Dermis microvascular lymphatic vessel endothelial cell (primary cell): ENCODE measurements around the gene CEACAM21. TPM values are rescaled to one million over a fixed set of nuclear protein-coding genes. Genes with fewer than 3 reads are reported as not detected.
A peak's percentile ranks its signal among the peaks of the same experiment; 100 is the strongest.

Experiments used
- DNase-seq, 2 donors: peaks; one replicate each; pipeline versions ENCODE4 v3.0.0 to v3.0.0-alpha.2; 2010; ENCODE audit warnings: low read depth in 2 of 2
- total RNA-seq: library from RNA; depleted of rRNA; stranded (reverse); fragments of >200 nt; gene quantifications from 2 replicates; pipeline ENCODE4 v1.2.1, GENCODE V29; 2014

The CEACAM21 gene
- 10.8 and 17.7 TPM in 2 replicates for total RNA-seq

GRCh38 chr19:41575998-41576397 is at the start of gene CEACAM21:
TSS of gene CEACAM21 (plus strand) at chr19:41576166. CDS start at chr19:41576275, 109 bp downstream.
- DNase-seq: peak; percentile 13 to 43

GRCh38 chr19:41527089-41527488 is 48.9 kb upstream of the CEACAM21 start:
- no peak for DNase-seq

GRCh38 chr19:41528106-41528505 is 47.9 kb upstream of the CEACAM21 start:
- no peak for DNase-seq

GRCh38 chr19:41529484-41530183 is 46.3 kb upstream of the CEACAM21 start:
- no peak for DNase-seq

GRCh38 chr19:41530184-41530534 is 45.8 kb upstream of the CEACAM21 start:
- DNase-seq: no peak

- peak; percentile 89 to 95 for DNase-seq
Measured at GRCh38 chr19:41530761-41531301, 45.1 kb upstream of the CEACAM21 start.

- peak; percentile 96 to 98 for DNase-seq
Measured at GRCh38 chr19:41531438-41532311, 44.3 kb upstream of the CEACAM21 start.

- no peak for DNase-seq
Measured at GRCh38 chr19:41532526-41532925, 43.4 kb upstream of the CEACAM21 start.

- DNase-seq: peak in 1 of 2 donors; percentile 19
Measured at GRCh38 chr19:41533671-41534215, 42.2 kb upstream of the CEACAM21 start.

GRCh38 chr19:41535029-41535622 is 40.8 kb upstream of the CEACAM21 start:
- DNase-seq: peak in 1 of 2 donors; percentile 20

- DNase-seq: peak in 1 of 2 donors; percentile 59
Measured at GRCh38 chr19:41537789-41538188, 38.2 kb upstream of the CEACAM21 start.

GRCh38 chr19:41540041-41540695 is 35.8 kb upstream of the CEACAM21 start:
- DNase-seq: no peak

GRCh38 chr19:41541990-41542584 is 33.9 kb upstream of the CEACAM21 start:
- DNase-seq: peak; percentile 42 to 76

GRCh38 chr19:41542622-41543021 is 33.3 kb upstream of the CEACAM21 start:
- DNase-seq: no peak

GRCh38 chr19:41543582-41543981 is 32.4 kb upstream of the CEACAM21 start:
- no peak for DNase-seq

- DNase-seq: no peak
Measured at GRCh38 chr19:41545547-41545946, 30.4 kb upstream of the CEACAM21 start.

- no peak for DNase-seq
Measured at GRCh38 chr19:41546386-41546789, 29.6 kb upstream of the CEACAM21 start.

GRCh38 chr19:41546961-41547360 is 29.0 kb upstream of the CEACAM21 start:
- DNase-seq: no peak

- DNase-seq: no peak
Measured at GRCh38 chr19:41547569-41547968, 28.4 kb upstream of the CEACAM21 start.

GRCh38 chr19:41548047-41548446 is 27.9 kb upstream of the CEACAM21 start:
- no peak for DNase-seq
